Gastrocnemius medialis (tissue), 4 donors: ENCODE results near the gene ADAMTS14.

Experiments used
- POLR2A ChIP-seq, 2 donors: fragments of 450-650 bp; IDR thresholded peaks; one replicate each; pipeline ENCODE4 v1.6.1; 2017; ENCODE audit warnings: antibody characterized with exemption in 2 of 2, mild to moderate bottlenecking in 2 of 2, moderate library complexity in 2 of 2
- TF ChIP-seq, protein P1 (sequence below), 5 experiments: fragments of 450-650 bp in 3 of 5; fragments of 200-600 bp in 2 of 5; sonication (generic) in 2 of 5; IDR thresholded peaks in 4 of 5; conservative IDR thresholded peaks in 1 of 5; 1 replicate in 4 of 5; 2 replicates in 1 of 5; pipeline ENCODE4 v1.5.1; 2016 to 2019; ENCODE audit warnings: antibody characterized with exemption in 5 of 5, mild to moderate bottlenecking in 3 of 5, moderate library complexity in 3 of 5

DNA sequence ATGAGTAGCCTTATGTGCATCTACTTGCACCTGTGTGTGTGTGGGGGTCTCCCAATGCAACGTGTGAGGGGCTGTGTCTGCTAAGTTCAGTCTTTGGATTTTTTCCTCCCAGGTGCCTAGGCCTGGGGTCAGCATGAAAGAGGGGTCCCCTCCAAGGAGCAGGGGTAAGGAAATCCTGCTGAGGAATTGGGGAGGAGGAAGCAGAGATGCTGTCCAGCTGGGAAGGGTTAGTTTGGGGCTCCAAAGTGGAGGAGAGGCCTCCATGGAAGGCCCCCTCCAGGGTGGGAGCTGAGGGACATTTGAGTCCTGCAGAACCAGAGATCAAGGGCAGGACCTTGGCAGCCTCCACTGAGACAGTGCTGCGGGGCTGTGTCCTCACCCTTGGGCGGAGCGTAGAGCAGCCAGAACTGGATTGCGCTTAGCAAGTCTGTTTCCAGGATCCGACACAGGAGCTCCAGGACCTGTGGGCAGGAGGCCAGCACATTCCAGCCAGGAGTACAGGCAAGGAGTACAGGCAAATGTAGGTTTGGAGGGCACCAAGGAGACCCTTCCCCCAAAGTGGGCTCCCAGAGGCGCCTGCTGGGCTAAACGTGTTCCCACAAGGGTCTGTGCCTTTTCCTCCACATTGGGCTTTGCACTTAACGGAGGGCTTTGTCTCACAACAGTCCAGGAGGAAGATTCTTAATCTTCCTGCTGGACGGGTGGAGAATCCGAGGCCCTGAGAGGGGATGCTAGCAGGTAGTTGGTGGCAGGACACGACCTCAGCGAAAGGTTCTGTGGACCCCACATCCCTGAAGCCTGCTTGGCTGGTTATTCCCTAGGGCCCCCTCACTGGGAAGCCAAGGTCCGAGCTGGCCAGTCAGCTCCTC lies 102.7 kb downstream of the ADAMTS14 start:
- no peak for TF ChIP-seq POLR2A (IDR thresholded peaks at IDR 0.05)
- TF ChIP-seq, protein P1, sequence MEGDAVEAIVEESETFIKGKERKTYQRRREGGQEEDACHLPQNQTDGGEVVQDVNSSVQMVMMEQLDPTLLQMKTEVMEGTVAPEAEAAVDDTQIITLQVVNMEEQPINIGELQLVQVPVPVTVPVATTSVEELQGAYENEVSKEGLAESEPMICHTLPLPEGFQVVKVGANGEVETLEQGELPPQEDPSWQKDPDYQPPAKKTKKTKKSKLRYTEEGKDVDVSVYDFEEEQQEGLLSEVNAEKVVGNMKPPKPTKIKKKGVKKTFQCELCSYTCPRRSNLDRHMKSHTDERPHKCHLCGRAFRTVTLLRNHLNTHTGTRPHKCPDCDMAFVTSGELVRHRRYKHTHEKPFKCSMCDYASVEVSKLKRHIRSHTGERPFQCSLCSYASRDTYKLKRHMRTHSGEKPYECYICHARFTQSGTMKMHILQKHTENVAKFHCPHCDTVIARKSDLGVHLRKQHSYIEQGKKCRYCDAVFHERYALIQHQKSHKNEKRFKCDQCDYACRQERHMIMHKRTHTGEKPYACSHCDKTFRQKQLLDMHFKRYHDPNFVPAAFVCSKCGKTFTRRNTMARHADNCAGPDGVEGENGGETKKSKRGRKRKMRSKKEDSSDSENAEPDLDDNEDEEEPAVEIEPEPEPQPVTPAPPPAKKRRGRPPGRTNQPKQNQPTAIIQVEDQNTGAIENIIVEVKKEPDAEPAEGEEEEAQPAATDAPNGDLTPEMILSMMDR (IDR thresholded peaks at IDR 0.05 in 4 of 5, conservative IDR thresholded peaks at IDR 0.05 in 1 of 5): no peak
